Osteoblast (primary cell): ENCODE results near the gene RBPJL. TPM values are rescaled to one million over a fixed set of nuclear protein-coding genes. Genes with fewer than 3 reads are reported as not detected.

Experiments used
- DNase-seq: peaks from one replicate; pipeline ENCODE4 v3.0.0; 2011; ENCODE audit warnings: low spot score, mixed read lengths; ENCODE audit not compliant: insufficient read length; ENCODE audit errors: missing footprints
- H2AFZ ChIP-seq: 2 replicates; pipeline ENCODE4 v1.6.0; 2011; ENCODE audit warnings: mild to moderate bottlenecking, low read length
- H3K27ac ChIP-seq: 2 replicates; pipeline ENCODE4 v1.5.1; 2011; ENCODE audit warnings: mild to moderate bottlenecking, low read depth, low read length, moderate library complexity
- H3K27me3 ChIP-seq: 2 replicates; pipeline ENCODE4 v1.6.0; 2012; ENCODE audit warnings: mild to moderate bottlenecking, control low read depth, inconsistent platforms, low read length, moderate library complexity; ENCODE audit not compliant: insufficient read depth
- H3K36me3 ChIP-seq: 2 replicates; pipeline ENCODE4 v1.5.1; 2011; ENCODE audit warnings: mild to moderate bottlenecking, low read length, control low read depth, moderate library complexity; ENCODE audit not compliant: insufficient read depth
- H3K4me1 ChIP-seq: 2 replicates; pipeline ENCODE4 v1.5.1; 2011; ENCODE audit warnings: mild to moderate bottlenecking, low read length, control low read depth, moderate library complexity; ENCODE audit not compliant: insufficient read depth
- H3K4me2 ChIP-seq: 2 replicates; pipeline ENCODE4 v1.6.0; 2011; ENCODE audit warnings: mild to moderate bottlenecking, low read length; ENCODE audit not compliant: insufficient read depth
- H3K4me3 ChIP-seq: fragments of 200-600 bp; sonication (generic); 3 replicates; pipeline ENCODE4 v1.5.1; 2012; ENCODE audit warnings: mild to moderate bottlenecking, low read length, inconsistent platforms; ENCODE audit not compliant: insufficient read depth
- H3K79me2 ChIP-seq: 2 replicates; pipeline ENCODE4 v1.6.0; 2012; ENCODE audit warnings: mild to moderate bottlenecking, low read length, control low read depth, inconsistent platforms; ENCODE audit not compliant: insufficient read depth
- H3K9me3 ChIP-seq: 2 replicates; pipeline ENCODE4 v1.5.1; 2011; ENCODE audit warnings: low read depth, low read length, control low read depth
- H4K20me1 ChIP-seq: 2 replicates; pipeline ENCODE4 v1.6.0; 2012; ENCODE audit warnings: mild to moderate bottlenecking, low read length, control low read depth; ENCODE audit not compliant: insufficient read depth
- CTCF ChIP-seq: IDR thresholded peaks from 2 replicates; pipeline ENCODE4 v1.5.1; 2011; ENCODE audit warnings: mild to moderate bottlenecking, low read depth, low read length, moderate library complexity; ENCODE audit errors: extremely low read depth
- total RNA-seq: library from RNA; depleted of rRNA; stranded (reverse); fragments of >200 nt; gene quantifications from 2 replicates; pipeline ENCODE4 v1.2.3, GENCODE V29; 2012

RBPJL gene
- total RNA-seq, 1 donor, result not detected

GRCh38 chr20:45258664-45259063 is 48.0 kb upstream of the RBPJL start:
- peaks cover 27% of the 10 kb centered on the region for H3K27me3 ChIP-seq
- H3K79me2 ChIP-seq, result no peaks in the 10 kb centered on the region
- no peak overlapping the region for H2AFZ ChIP-seq
- peaks cover 5% of the 10 kb centered on the region for H3K4me1 ChIP-seq
- no peaks in the 10 kb centered on the region for H3K36me3 ChIP-seq
- no peak overlapping the region for H3K4me2 ChIP-seq
- H4K20me1 ChIP-seq, result no peaks in the 10 kb centered on the region
- no peak overlapping the region for H3K27ac ChIP-seq
- TF ChIP-seq CTCF, result no peak
- H3K4me3 ChIP-seq, result no peak overlapping the region
- no peak for DNase-seq
- H3K9me3 ChIP-seq, result no peaks in the 10 kb centered on the region

GRCh38 chr20:45263556-45264266 is 42.9 kb upstream of the RBPJL start:
- H4K20me1 ChIP-seq, result no peaks in the 10 kb centered on the region
- H3K27ac ChIP-seq, result no peak overlapping the region
- no peak overlapping the region for H3K4me3 ChIP-seq
- peaks cover 29% of the 10 kb centered on the region for H3K27me3 ChIP-seq
- no peaks in the 10 kb centered on the region for H3K79me2 ChIP-seq
- H3K36me3 ChIP-seq, result no peaks in the 10 kb centered on the region
- H3K4me2 ChIP-seq, result no peak overlapping the region
- no peak for DNase-seq
- TF ChIP-seq CTCF, result no peak
- H3K4me1 ChIP-seq, result no peaks in the 10 kb centered on the region
- H2AFZ ChIP-seq, result no peak overlapping the region
- H3K9me3 ChIP-seq, result no peaks in the 10 kb centered on the region

- Histone ChIP-seq H3K4me1 (no peaks in the 10 kb centered on the region), H3K4me2 (no peak overlapping the region), H3K36me3 (no peaks in the 10 kb centered on the region), H3K79me2 (no peaks in the 10 kb centered on the region), H3K9me3 (no peaks in the 10 kb centered on the region), H3K4me3 (no peak overlapping the region), H2AFZ (no peak overlapping the region), H3K27me3 (peaks cover 25% of the 10 kb centered on the region), H3K27ac (no peak overlapping the region), H4K20me1 (no peaks in the 10 kb centered on the region)
- no peak for TF ChIP-seq CTCF
- DNase-seq, result no peak
Observed at GRCh38 chr20:45266977-45267376, 39.7 kb upstream of the RBPJL start.

GRCh38 chr20:45268531-45268930 is 38.1 kb upstream of the RBPJL start:
- H3K4me1 ChIP-seq, result no peaks in the 10 kb centered on the region
- TF ChIP-seq CTCF, result no peak
- no peaks in the 10 kb centered on the region for H3K36me3 ChIP-seq
- H3K79me2 ChIP-seq, result no peaks in the 10 kb centered on the region
- no peak overlapping the region for H3K4me3 ChIP-seq
- H2AFZ ChIP-seq, result no peak overlapping the region
- H3K4me2 ChIP-seq, result no peak overlapping the region
- no peak for DNase-seq
- no peaks in the 10 kb centered on the region for H3K9me3 ChIP-seq
- peaks cover 34% of the 10 kb centered on the region for H3K27me3 ChIP-seq
- H3K27ac ChIP-seq, result no peak overlapping the region
- no peaks in the 10 kb centered on the region for H4K20me1 ChIP-seq
